AG09309 (cell line): ENCODE results near the gene ATG10.
"Not testable (repeated sequence)": the region's sequence is repeated elsewhere in the genome, so short reads cannot be mapped to it uniquely, and the experiment has no call there.

ENCODE experiments used
- DNase-seq: peaks from one replicate; pipeline ENCODE4 v3.0.0-alpha.2; 2010; ENCODE audit warnings: low read depth
- H3K4me3 ChIP-seq: 2 replicates; pipeline ENCODE4 v1.5.1; 2011; ENCODE audit warnings: mild to moderate bottlenecking, low read depth, low read length, moderate library complexity; ENCODE audit not compliant: control insufficient read depth
- CTCF ChIP-seq: IDR thresholded peaks from 2 replicates; pipeline ENCODE4 v1.5.1; 2011; ENCODE audit warnings: mild to moderate bottlenecking, low read depth, low read length, inconsistent platforms; ENCODE audit not compliant: insufficient read depth, control insufficient read depth; ENCODE audit errors: missing control alignments

The ATG10 gene

GRCh38 chr5:82004511-82004910, 32.7 kb downstream of the ATG10 start:
- TF ChIP-seq CTCF, result no peak
- no peak for DNase-seq
- no peak overlapping the region for H3K4me3 ChIP-seq

GRCh38 chr5:82009869-82010268, 38.0 kb downstream of the ATG10 start:
- not testable (repeated sequence) for H3K4me3 ChIP-seq, DNase-seq

GRCh38 chr5:82010696-82011095, 38.9 kb downstream of the ATG10 start:
- no peak overlapping the region for H3K4me3 ChIP-seq
- DNase-seq, result no peak
- TF ChIP-seq CTCF, result no peak

- no peak overlapping the region for H3K4me3 ChIP-seq
- no peak for TF ChIP-seq CTCF
- peak; percentile 54 for DNase-seq
Observed at GRCh38 chr5:82011761-82012160, 39.9 kb downstream of the ATG10 start.

- not testable (repeated sequence) for H3K4me3 ChIP-seq
Observed at GRCh38 chr5:82014644-82015043, 42.8 kb downstream of the ATG10 start.

GRCh38 chr5:82018462-82018861, 46.6 kb downstream of the ATG10 start:
- no peak overlapping the region for H3K4me3 ChIP-seq
- no peak for TF ChIP-seq CTCF
- DNase-seq, result no peak

More at GRCh38 chr5:82014644-82015043, 42.8 kb downstream of the ATG10 start:
- DNase-seq, result not testable (repeated sequence)

- TF ChIP-seq CTCF, result no peak
- no peak for DNase-seq
Observed at GRCh38 chr5:82019342-82020138, 47.7 kb downstream of the ATG10 start.

GRCh38 chr5:82022499-82022898, 50.7 kb downstream of the ATG10 start:
- H3K4me3 ChIP-seq, result no peak overlapping the region
- DNase-seq, result no peak
- no peak for TF ChIP-seq CTCF

More at GRCh38 chr5:82019342-82020138, 47.7 kb downstream of the ATG10 start:
- no peak overlapping the region for H3K4me3 ChIP-seq
